Ishikawa (cell line): ENCODE data around the gene ATP2B2.

Experiments used
- CEBPB ChIP-seq: IDR thresholded peaks from 2 replicates; pipeline ENCODE4 v1.6.1; 2012
- CREB1 ChIP-seq: IDR thresholded peaks from 2 replicates; pipeline ENCODE4 v1.6.1; 2012; ENCODE audit warnings: low read depth
- EGR1 ChIP-seq: IDR thresholded peaks from 2 replicates; pipeline ENCODE4 v1.6.1; 2012
- EP300 ChIP-seq: IDR thresholded peaks from 2 replicates; pipeline ENCODE4 v1.6.1; 2012; ENCODE audit warnings: borderline replicate concordance
- FOXM1 ChIP-seq: IDR thresholded peaks from 2 replicates; pipeline ENCODE4 v1.6.1; 2012; ENCODE audit warnings: low read depth, borderline replicate concordance
- NFIC ChIP-seq: IDR thresholded peaks from 2 replicates; pipeline ENCODE4 v1.6.1; 2012
- RAD21 ChIP-seq: IDR thresholded peaks from 2 replicates; pipeline ENCODE4 v1.6.1; 2012; ENCODE audit warnings: low read depth
- REST ChIP-seq: IDR thresholded peaks from 2 replicates; pipeline ENCODE4 v1.6.1; 2012; ENCODE audit warnings: low read depth, mild to moderate bottlenecking
- TAF1 ChIP-seq: IDR thresholded peaks from 2 replicates; pipeline ENCODE4 v1.6.1; 2012; ENCODE audit warnings: low read depth, mild to moderate bottlenecking
- TCF12 ChIP-seq: IDR thresholded peaks from 2 replicates; pipeline ENCODE4 v1.6.1; 2012; ENCODE audit warnings: low read depth
- TEAD4 ChIP-seq: IDR thresholded peaks from 2 replicates; pipeline ENCODE4 v1.6.1; 2012
- USF1 ChIP-seq: IDR thresholded peaks from 2 replicates; pipeline ENCODE4 v1.6.1; 2012
- YY1 ChIP-seq: IDR thresholded peaks from 2 replicates; pipeline ENCODE4 v1.6.1; 2012; ENCODE audit warnings: low read depth
- ZBTB7A ChIP-seq: IDR thresholded peaks from 2 replicates; pipeline ENCODE4 v1.6.1; 2012; ENCODE audit warnings: low read depth
- TF ChIP-seq, protein P1 (sequence below): IDR thresholded peaks from 2 replicates; pipeline ENCODE4 v1.6.1; 2012

ATP2B2 gene

DNA sequence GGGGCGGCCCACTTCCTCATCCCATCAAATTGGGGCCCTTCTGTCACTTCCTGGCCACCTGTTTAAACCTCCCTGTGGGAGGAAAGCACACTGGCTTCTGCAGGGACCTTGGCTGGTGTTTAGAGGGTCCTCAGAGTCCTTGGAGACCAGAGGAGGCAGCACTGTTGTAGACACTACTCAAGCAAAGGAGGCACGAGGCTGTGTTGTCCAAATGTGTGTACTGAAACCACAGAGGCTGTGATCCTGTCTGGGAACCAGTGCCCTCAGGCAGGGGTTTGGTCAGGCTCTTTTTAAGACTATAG lies 172.1 kb downstream of the ATP2B2 start:
- no peak for TF ChIP-seq YY1
- no peak for TF ChIP-seq TAF1
- TF ChIP-seq CEBPB: no peak
- no peak for TF ChIP-seq TCF12
- TF ChIP-seq RAD21: no peak
- no peak for TF ChIP-seq TEAD4
- no peak for TF ChIP-seq REST
- TF ChIP-seq, protein P1, sequence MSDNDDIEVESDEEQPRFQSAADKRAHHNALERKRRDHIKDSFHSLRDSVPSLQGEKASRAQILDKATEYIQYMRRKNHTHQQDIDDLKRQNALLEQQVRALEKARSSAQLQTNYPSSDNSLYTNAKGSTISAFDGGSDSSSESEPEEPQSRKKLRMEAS: no peak
- no peak for TF ChIP-seq CREB1
- TF ChIP-seq EP300: no peak
- no peak for TF ChIP-seq NFIC
- no peak for TF ChIP-seq EGR1
- TF ChIP-seq ZBTB7A: no peak
- no peak for TF ChIP-seq USF1

- TF ChIP-seq TEAD4: no peak
- no peak for TF ChIP-seq REST
- no peak for TF ChIP-seq CREB1
- TF ChIP-seq CEBPB: no peak
- TF ChIP-seq FOXM1: no peak
- TF ChIP-seq EP300: no peak
- TF ChIP-seq, protein P1: no peak
- no peak for TF ChIP-seq TCF12
- no peak for TF ChIP-seq RAD21
- no peak for TF ChIP-seq YY1
- TF ChIP-seq ZBTB7A: no peak
- TF ChIP-seq EGR1: no peak
- TF ChIP-seq TAF1: no peak
- no peak for TF ChIP-seq USF1
- no peak for TF ChIP-seq NFIC
Observed at GRCh38 chr3:10332481-10333348, 172.7 kb downstream of the ATP2B2 start.

GRCh38 chr3:10331320-10331719 lies 174.1 kb downstream of the ATP2B2 start:
- TF ChIP-seq YY1 (no peak), RAD21 (no peak), CEBPB (no peak), TCF12 (no peak), REST (no peak), EGR1 (no peak), TAF1 (no peak), FOXM1 (no peak), EP300 (no peak), NFIC (no peak), USF1 (no peak), CREB1 (no peak), TEAD4 (no peak)
- TF ChIP-seq, protein P1: no peak

DNA sequence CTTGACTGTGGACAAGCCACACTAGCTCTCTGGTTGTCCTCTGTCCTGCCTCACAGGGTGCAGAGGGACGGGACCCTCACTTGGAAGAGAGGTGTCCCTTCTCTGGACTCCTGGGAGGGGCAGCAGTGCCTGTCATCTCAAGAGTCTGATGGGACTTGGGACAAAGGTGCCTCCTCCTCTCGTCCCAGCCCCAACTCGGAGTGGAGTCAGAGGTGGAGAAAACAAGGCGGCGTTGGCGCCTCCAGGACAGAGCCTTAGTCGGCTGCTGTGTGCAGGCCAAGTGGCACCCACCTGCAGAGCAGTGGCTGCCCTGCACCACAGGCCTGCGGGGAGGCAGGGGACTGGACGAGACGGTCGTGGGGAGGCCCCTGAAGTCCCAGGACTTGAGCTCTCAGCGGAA lies 175.1 kb downstream of the ATP2B2 start:
- no peak for TF ChIP-seq USF1
- TF ChIP-seq RAD21: no peak
- no peak for TF ChIP-seq TCF12
- no peak for TF ChIP-seq ZBTB7A
- TF ChIP-seq YY1: no peak
- TF ChIP-seq TEAD4: no peak
- no peak for TF ChIP-seq NFIC
- TF ChIP-seq EGR1: no peak
- no peak for TF ChIP-seq CREB1
- no peak for TF ChIP-seq TAF1
- no peak for TF ChIP-seq FOXM1
- TF ChIP-seq CEBPB: no peak
- TF ChIP-seq REST: no peak
- TF ChIP-seq, protein P1: no peak
